ENCODE measurements around the gene MAP1LC3B. TPM values are rescaled to one million over a fixed set of nuclear protein-coding genes. Genes with fewer than 3 reads are reported as not detected.

The MAP1LC3B gene
- total and polyA plus RNA-seq, 2 of the 8 experiments (the other 6 are each of a cell fraction or from before 2014, with no cell fraction given) = 29.5 to 48.5 TPM

DNA sequence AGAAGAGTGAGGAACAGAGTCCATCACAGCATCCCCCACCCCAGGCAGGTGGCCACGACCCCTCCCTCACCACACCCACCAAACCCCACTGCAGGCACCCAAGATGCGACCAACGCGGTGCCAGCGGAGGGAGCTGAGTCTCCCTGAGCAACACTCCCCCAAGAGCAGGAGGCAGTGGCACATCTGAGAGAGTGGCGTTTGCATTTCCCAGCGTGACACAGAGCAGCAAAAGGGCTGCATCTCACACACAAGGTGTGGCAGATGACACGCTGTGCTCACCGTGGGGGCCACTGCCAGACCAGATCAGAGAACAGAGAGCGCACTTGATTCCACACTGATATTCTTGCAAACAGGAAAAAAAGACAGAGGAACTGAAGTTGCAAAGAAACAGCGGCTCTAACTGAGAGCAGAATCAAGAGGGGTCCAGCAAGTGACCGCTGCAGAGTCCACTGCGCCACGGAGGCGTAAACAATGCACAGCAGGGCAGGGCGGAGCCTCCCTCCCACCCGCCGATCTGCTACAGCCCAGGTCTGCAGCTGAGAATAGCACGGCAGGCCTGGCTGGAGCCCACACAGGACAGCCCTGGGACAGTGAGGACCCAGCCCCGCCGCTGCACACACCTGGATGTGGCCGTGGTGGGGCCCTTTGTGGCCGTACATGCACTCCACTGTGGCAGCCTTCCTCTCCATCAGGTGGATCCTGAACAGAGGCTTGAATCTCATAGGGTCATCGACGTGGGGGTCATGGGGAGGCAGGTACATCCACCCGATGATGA is 49.0 kb upstream of the MAP1LC3B start (continued):
- no peak for TF ChIP-seq BCL11A (IDR thresholded peaks at IDR 0.05; ENCODE audit: low read depth in 2 of 2, low read length in 2 of 2)
